HepG2 (cell line): Measurements from ENCODE around the gene NBL1. TPM values are rescaled to one million over a fixed set of nuclear protein-coding genes. Genes with fewer than 3 reads are reported as not detected.
A peak's percentile ranks its signal among the peaks of the same experiment; 100 is the strongest.

Experiments used
- AHDC1 ChIP-seq: sonication (generic); formaldehyde crosslinking; IDR thresholded peaks from 2 replicates; pipeline ENCODE4 v1.5.1; 2020; ENCODE audit warnings: mild to moderate bottlenecking, missing genetic modification reagents, borderline replicate concordance
- ATRX ChIP-seq: sonication (generic); formaldehyde crosslinking; IDR thresholded peaks from 2 replicates; pipeline ENCODE4 v1.4.0; 2020; ENCODE audit warnings: missing genetic modification reagents, borderline replicate concordance
- CBX5 ChIP-seq: sonication (generic); formaldehyde crosslinking; IDR thresholded peaks from 2 replicates; pipeline ENCODE4 v1.4.0; 2020; ENCODE audit warnings: missing genetic modification reagents, borderline replicate concordance
- CCAR2 ChIP-seq: fragments of 200-400 bp; formaldehyde crosslinking; optimal IDR thresholded peaks from 2 replicates; pipeline ENCODE3; 2018; ENCODE audit warnings: low read depth, mild to moderate bottlenecking, low read length, moderate library complexity
- ELK4 ChIP-seq: sonication (generic); formaldehyde crosslinking; IDR thresholded peaks from 2 replicates; pipeline ENCODE4 v1.9.0; 2021; ENCODE audit warnings: missing genetic modification reagents, borderline replicate concordance
- GATAD2A ChIP-seq: IDR thresholded peaks from 2 replicates; pipeline ENCODE4 v1.6.1; 2016
- NFE2 ChIP-seq: sonication (generic); formaldehyde crosslinking; IDR thresholded peaks from 2 replicates; pipeline ENCODE4 v1.4.0; 2020; ENCODE audit warnings: missing genetic modification reagents
- NFYC ChIP-seq: IDR thresholded peaks from 2 replicates; pipeline ENCODE4 v1.6.1; 2016; ENCODE audit warnings: missing genetic modification reagents, missing compliant biosample characterization
- STAG1 ChIP-seq: sonication (generic); formaldehyde crosslinking; IDR thresholded peaks from 2 replicates; pipeline ENCODE4 v1.4.0; 2020; ENCODE audit warnings: missing genetic modification reagents
- THAP7 ChIP-seq: sonication (generic); formaldehyde crosslinking; IDR thresholded peaks from 2 replicates; pipeline ENCODE4 v1.8.1; 2023; ENCODE audit warnings: mild to moderate bottlenecking, missing genetic modification reagents
- XRCC5 ChIP-seq: fragments of 200-400 bp; formaldehyde crosslinking; optimal IDR thresholded peaks from 2 replicates; pipeline ENCODE3; 2017; ENCODE audit warnings: mild to moderate bottlenecking, low read length
- ZFX ChIP-seq: sonication (generic); formaldehyde crosslinking; IDR thresholded peaks from 2 replicates; pipeline ENCODE4 v1.4.0; 2020; ENCODE audit warnings: mild to moderate bottlenecking, low read depth, missing genetic modification reagents, moderate library complexity
- ZNF281 ChIP-seq: sonication (generic); formaldehyde crosslinking; IDR thresholded peaks from 2 replicates; pipeline ENCODE4 v1.4.0; 2020; ENCODE audit warnings: missing genetic modification reagents, borderline replicate concordance
- ZNF335 ChIP-seq: sonication (generic); formaldehyde crosslinking; IDR thresholded peaks from 2 replicates; pipeline ENCODE4 v1.4.0; 2020; ENCODE audit warnings: missing genetic modification reagents
- ZNF414 ChIP-seq: sonication (generic); formaldehyde crosslinking; IDR thresholded peaks from 2 replicates; pipeline ENCODE4 v1.5.0; 2020; ENCODE audit warnings: missing genetic modification reagents
- ZNF562 ChIP-seq: sonication (generic); formaldehyde crosslinking; IDR thresholded peaks from 2 replicates; pipeline ENCODE4 v1.8.0; 2022; ENCODE audit warnings: missing genetic modification reagents, borderline replicate concordance
- polyA plus RNA-seq, 8 experiments: library from polyadenylated mRNA; depleted of rRNA in 3 of 8; stranded (reverse) in 7 of 8; unstranded in 1 of 8; fragments of >200 nt; fragmentation: Illumina TruSeq in 4 of 8; extraction: Trizol in 4 of 8; gene quantifications; 2 replicates each; pipeline versions ENCODE4 v1.2.1 to v1.2.3, GENCODE V29; 2011 to 2016; ENCODE audit warnings: low read depth in 4 of 8, missing spikeins in 1 of 8, mixed read lengths in 1 of 8; ENCODE audit not compliant: insufficient read depth in 1 of 8
- total RNA-seq, 5 experiments: library from RNA; depleted of rRNA; stranded (reverse); fragments of >200 nt; fragmentation: Illumina TruSeq; extraction: Trizol; gene quantifications; 2 replicates each; pipeline ENCODE4 v1.2.3, GENCODE V29; 2016; ENCODE audit warnings: low read depth in 1 of 5

Gene NBL1
- total and polyA plus RNA-seq, 2 of the 13 experiments (the other 11 are each of a cell fraction or from before 2014, with no cell fraction given) = 2.7 to 13.8 TPM

- TF ChIP-seq ELK4 (CRISPR knock-in tag) (no peak), ATRX (no peak), XRCC5 (peak; percentile 96), GATAD2A (0 out of 2 replicates have a peak, but pooled peaks have one; percentile 21), CBX5 (CRISPR knock-in tag) (no peak), ZNF562 (CRISPR knock-in tag) (no peak), THAP7 (CRISPR knock-in tag) (no peak), ZNF335 (no peak), STAG1 (CRISPR knock-in tag) (peak; percentile 62), ZNF414 (no peak), ZNF281 (CRISPR knock-in tag) (no peak), ZFX (CRISPR knock-in tag) (no peak), NFE2 (CRISPR knock-in tag) (no peak), CCAR2 (no peak), NFYC (CRISPR knock-in tag) (no peak), AHDC1 (CRISPR knock-in tag) (no peak)
Observed at GRCh38 chr1:19704247-19705113, 60.4 kb downstream of the NBL1 start (continued).
